Gastrocnemius medialis (tissue), 4 donors: ENCODE measurements around the gene ABCB8.

ENCODE experiments used
- POLR2A ChIP-seq, 2 donors: fragments of 450-650 bp; IDR thresholded peaks; one replicate each; pipeline ENCODE4 v1.6.1; 2017; ENCODE audit warnings: antibody characterized with exemption in 2 of 2, mild to moderate bottlenecking in 2 of 2, moderate library complexity in 2 of 2
- TF ChIP-seq, protein P1 (sequence below), 5 experiments: fragments of 450-650 bp in 3 of 5; fragments of 200-600 bp in 2 of 5; sonication (generic) in 2 of 5; IDR thresholded peaks in 4 of 5; conservative IDR thresholded peaks in 1 of 5; 1 replicate in 4 of 5; 2 replicates in 1 of 5; pipeline ENCODE4 v1.5.1; 2016 to 2019; ENCODE audit warnings: antibody characterized with exemption in 5 of 5, mild to moderate bottlenecking in 3 of 5, moderate library complexity in 3 of 5

GRCh38 chr7:151046603-151047573, 18.6 kb downstream of the ABCB8 start:
- TF ChIP-seq, protein P1, sequence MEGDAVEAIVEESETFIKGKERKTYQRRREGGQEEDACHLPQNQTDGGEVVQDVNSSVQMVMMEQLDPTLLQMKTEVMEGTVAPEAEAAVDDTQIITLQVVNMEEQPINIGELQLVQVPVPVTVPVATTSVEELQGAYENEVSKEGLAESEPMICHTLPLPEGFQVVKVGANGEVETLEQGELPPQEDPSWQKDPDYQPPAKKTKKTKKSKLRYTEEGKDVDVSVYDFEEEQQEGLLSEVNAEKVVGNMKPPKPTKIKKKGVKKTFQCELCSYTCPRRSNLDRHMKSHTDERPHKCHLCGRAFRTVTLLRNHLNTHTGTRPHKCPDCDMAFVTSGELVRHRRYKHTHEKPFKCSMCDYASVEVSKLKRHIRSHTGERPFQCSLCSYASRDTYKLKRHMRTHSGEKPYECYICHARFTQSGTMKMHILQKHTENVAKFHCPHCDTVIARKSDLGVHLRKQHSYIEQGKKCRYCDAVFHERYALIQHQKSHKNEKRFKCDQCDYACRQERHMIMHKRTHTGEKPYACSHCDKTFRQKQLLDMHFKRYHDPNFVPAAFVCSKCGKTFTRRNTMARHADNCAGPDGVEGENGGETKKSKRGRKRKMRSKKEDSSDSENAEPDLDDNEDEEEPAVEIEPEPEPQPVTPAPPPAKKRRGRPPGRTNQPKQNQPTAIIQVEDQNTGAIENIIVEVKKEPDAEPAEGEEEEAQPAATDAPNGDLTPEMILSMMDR (IDR thresholded peaks at IDR 0.05 in 4 of 5, conservative IDR thresholded peaks at IDR 0.05 in 1 of 5): no peak
- TF ChIP-seq POLR2A (IDR thresholded peaks at IDR 0.05): no peak
